Liver (tissue), 9 donors: ENCODE results near the gene PCSK6. TPM values are rescaled to one million over a fixed set of nuclear protein-coding genes. Genes with fewer than 3 reads are reported as not detected.
A peak's percentile ranks its signal among the peaks of the same experiment; 100 is the strongest.

Experiments used
- DNase-seq: peaks from one replicate; pipeline ENCODE4 v3.0.0-alpha.2; 2017; ENCODE audit warnings: low spot score
- H3K27ac ChIP-seq, 2 donors: one replicate each; pipeline ENCODE4 v1.7.0; 2013; ENCODE audit warnings: inconsistent platforms in 2 of 2, low read length in 2 of 2, control low read depth in 1 of 2, low read depth in 1 of 2, mild to moderate bottlenecking in 1 of 2
- H3K27me3 ChIP-seq, 4 donors: one replicate each; pipeline versions ENCODE4 v1.6.1 to v1.7.0; 2013; ENCODE audit warnings: low read length in 3 of 4, inconsistent platforms in 1 of 4, mild to moderate bottlenecking in 1 of 4, moderate library complexity in 1 of 4; ENCODE audit not compliant: control insufficient read depth in 4 of 4, insufficient read depth in 4 of 4
- H3K36me3 ChIP-seq, 4 donors: one replicate each; pipeline versions ENCODE4 v1.6.1 to v1.7.0; 2013; ENCODE audit warnings: low read length in 3 of 4, mild to moderate bottlenecking in 3 of 4, low read depth in 1 of 4, moderate library complexity in 1 of 4; ENCODE audit not compliant: control insufficient read depth in 4 of 4, insufficient read depth in 3 of 4
- H3K4me1 ChIP-seq, 4 donors: one replicate each; pipeline versions ENCODE4 v1.6.1 to v1.7.0; 2013; ENCODE audit warnings: low read length in 3 of 4, mild to moderate bottlenecking in 3 of 4, moderate library complexity in 1 of 4; ENCODE audit not compliant: control insufficient read depth in 4 of 4, insufficient read depth in 4 of 4
- H3K4me3 ChIP-seq, 3 donors: one replicate each; pipeline versions ENCODE4 v1.6.1 to v1.7.0; 2013; ENCODE audit warnings: low read length in 3 of 3, control low read depth in 1 of 3, low read depth in 1 of 3, mild to moderate bottlenecking in 1 of 3
- H3K9ac ChIP-seq, 2 donors: one replicate each; pipeline ENCODE4 v1.7.0; 2013; ENCODE audit warnings: low read length in 2 of 2, mild to moderate bottlenecking in 2 of 2, moderate library complexity in 2 of 2, control low read depth in 1 of 2, low read depth in 1 of 2
- H3K9me3 ChIP-seq, 4 donors: one replicate each; pipeline versions ENCODE4 v1.6.1 to v1.7.0; 2013; ENCODE audit warnings: low read length in 3 of 4; ENCODE audit not compliant: control insufficient read depth in 4 of 4
- EGR1 ChIP-seq, 2 donors: IDR thresholded peaks; 2 replicates each; pipeline ENCODE4 v1.6.1; 2016 to 2018; ENCODE audit warnings: antibody characterized with exemption in 2 of 2, low read depth in 2 of 2
- FOXA1 ChIP-seq: IDR thresholded peaks from 2 replicates; pipeline ENCODE4 v1.6.1; 2016; ENCODE audit warnings: antibody characterized with exemption
- FOXA2 ChIP-seq: IDR thresholded peaks from 2 replicates; pipeline ENCODE4 v1.6.1; 2016; ENCODE audit warnings: antibody characterized with exemption
- GABPA ChIP-seq, 2 donors: IDR thresholded peaks in 1 of 2; conservative IDR thresholded peaks in 1 of 2; 2 replicates each; pipeline ENCODE4 v1.6.1; 2016; ENCODE audit warnings: antibody characterized with exemption in 2 of 2, mild to moderate bottlenecking in 1 of 2, moderate library complexity in 1 of 2
- HNF4A ChIP-seq, 2 donors: conservative IDR thresholded peaks; 2 replicates each; pipeline ENCODE4 v1.6.1; 2016; ENCODE audit warnings: antibody characterized with exemption in 2 of 2, mild to moderate bottlenecking in 2 of 2
- HNF4G ChIP-seq: IDR thresholded peaks from 2 replicates; pipeline ENCODE4 v1.6.1; 2016; ENCODE audit warnings: antibody characterized with exemption
- JUND ChIP-seq, 2 donors: IDR thresholded peaks; 2 replicates each; pipeline ENCODE4 v1.6.1; 2016; ENCODE audit warnings: antibody characterized with exemption in 2 of 2
- MAX ChIP-seq: IDR thresholded peaks from 2 replicates; pipeline ENCODE4 v1.6.1; 2016; ENCODE audit warnings: antibody characterized with exemption
- NR2F2 ChIP-seq: IDR thresholded peaks from 2 replicates; pipeline ENCODE4 v1.6.1; 2016; ENCODE audit warnings: antibody characterized with exemption
- RAD21 ChIP-seq, 2 donors: IDR thresholded peaks; 2 replicates each; pipeline ENCODE4 v1.6.1; 2016; ENCODE audit warnings: antibody characterized with exemption in 2 of 2, mild to moderate bottlenecking in 2 of 2
- REST ChIP-seq: IDR thresholded peaks from 2 replicates; pipeline ENCODE4 v1.6.1; 2016; ENCODE audit warnings: antibody characterized with exemption, mild to moderate bottlenecking
- RXRA ChIP-seq, 2 donors: IDR thresholded peaks; 2 replicates each; pipeline ENCODE4 v1.6.1; 2017 to 2018; ENCODE audit warnings: antibody characterized with exemption in 2 of 2, mild to moderate bottlenecking in 1 of 2
- SP1 ChIP-seq: IDR thresholded peaks from 2 replicates; pipeline ENCODE4 v1.6.1; 2018; ENCODE audit warnings: antibody characterized with exemption, mild to moderate bottlenecking
- TAF1 ChIP-seq: conservative IDR thresholded peaks from 2 replicates; pipeline ENCODE4 v1.6.1; 2016; ENCODE audit warnings: antibody characterized with exemption, mild to moderate bottlenecking
- YY1 ChIP-seq: IDR thresholded peaks from 2 replicates; pipeline ENCODE4 v1.6.1; 2016; ENCODE audit warnings: antibody characterized with exemption, mild to moderate bottlenecking
- ZBTB33 ChIP-seq: IDR thresholded peaks from 2 replicates; pipeline ENCODE4 v1.6.1; 2016; ENCODE audit warnings: antibody characterized with exemption
- WGBS: extraction: QIAGEN DNeasy Blood & Tissue Kit; methylation state at CpG from one replicate; pipeline ENCODE4 v1.1.7; 2013; 5-methylcytosine and 5-hydroxymethylcytosine counted together
- polyA plus RNA-seq, 2 donors: library from polyadenylated mRNA; stranded (reverse) in 1 of 2; unstranded in 1 of 2; fragments of 200-250 nt in 1 of 2; fragments of >200 nt in 1 of 2; fragmentation: Nextera tagmentation in 1 of 2; extraction: Ambion mirVana in 1 of 2; gene quantifications; one replicate each; pipeline versions ENCODE4 v1.2.1 to v1.2.3, GENCODE V29; 2013 to 2015
- total RNA-seq, 2 donors: library from RNA; depleted of rRNA; stranded (reverse); fragments of >200 nt; gene quantifications; one replicate each; pipeline ENCODE4 v1.2.3, GENCODE V29; 2014
- TF ChIP-seq, protein P1 (sequence below): IDR thresholded peaks from 2 replicates; pipeline ENCODE4 v1.6.1; 2016; ENCODE audit warnings: antibody characterized with exemption
- TF ChIP-seq, protein P2 (sequence below): fragments of 150-350 bp; IDR thresholded peaks from 2 replicates; pipeline ENCODE4 v1.5.1; 2017; ENCODE audit warnings: improper control_type of control experiment, low read depth, low read length; ENCODE audit not compliant: missing input control
- donor health status: healthy.
- donor health status: healthy.
- donor health status: healthy.
- donor health status: healthy.
- donor health status: healthy.

The PCSK6 gene
- total and polyA plus RNA-seq, 4 donors = 94.8 to 398 (median 168) TPM

- 96% methylated on average over 6 of the region's 6 CpGs for WGBS
- H3K36me3 ChIP-seq = no peaks in the 10 kb centered on the region
These were observed 43.4 kb upstream of the PCSK6 start for GRCh38 chr15:101532865-101533264.

DNA sequence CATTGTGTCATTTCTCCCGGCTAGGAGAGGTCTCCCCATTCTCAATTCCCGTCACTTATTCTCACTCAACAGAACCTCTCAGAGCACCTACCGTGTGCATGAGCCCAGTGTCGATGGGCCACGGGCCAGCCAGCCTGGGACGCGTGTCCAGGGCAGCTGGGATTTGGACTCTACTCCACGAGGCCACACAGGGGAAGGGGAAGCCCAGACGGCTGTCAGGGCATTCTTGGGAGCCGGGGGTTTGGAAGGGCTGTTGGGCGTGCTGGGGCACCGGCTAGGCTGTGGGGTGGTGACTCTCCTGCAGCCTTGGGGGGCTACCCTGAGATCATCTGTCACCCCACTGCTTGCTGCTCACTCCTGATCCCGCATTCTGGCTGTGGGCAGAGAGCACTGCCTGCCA is 41.7 kb upstream of the PCSK6 start:
- no peaks in the 10 kb centered on the region for H3K36me3 ChIP-seq
- H3K4me1 ChIP-seq = peaks cover 11 to 47% (median 27%) of the 10 kb centered on the region in 4 donors
- DNase-seq = no peak
- 47% methylated on average over 13 of the region's 13 CpGs for WGBS
- peak overlapping the region; percentile 96 to 99 for H3K27ac ChIP-seq
- H3K27me3 ChIP-seq = no peaks in the 10 kb centered on the region
- TF ChIP-seq, protein P1, sequence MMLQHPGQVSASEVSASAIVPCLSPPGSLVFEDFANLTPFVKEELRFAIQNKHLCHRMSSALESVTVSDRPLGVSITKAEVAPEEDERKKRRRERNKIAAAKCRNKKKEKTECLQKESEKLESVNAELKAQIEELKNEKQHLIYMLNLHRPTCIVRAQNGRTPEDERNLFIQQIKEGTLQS = no peak
- TF ChIP-seq REST (peak; percentile 76), SP1 (peak; percentile 88), EGR1 (IDR thresholded peaks at IDR 0.05; ENCODE audit: low read depth in 2 of 2) (peak in 1 of 2 donors; percentile 17), GABPA (IDR thresholded peaks at IDR 0.05 in 1 of 2, conservative IDR thresholded peaks at IDR 0.05 in 1 of 2) (no peak), NR2F2 (no peak), HNF4A (conservative IDR thresholded peaks at IDR 0.05) (peak; percentile 91 to 97), RAD21 (IDR thresholded peaks at IDR 0.05) (peak; percentile 39 to 48), RXRA (IDR thresholded peaks at IDR 0.05) (peak; percentile 52 to 93), FOXA1 (peak; percentile 18), JUND (IDR thresholded peaks at IDR 0.05) (peak in 1 of 2 donors; percentile 35), TAF1 (no peak), HNF4G (peak; percentile 72), ZBTB33 (no peak), YY1 (peak; percentile 38), FOXA2 (peak; percentile 53), MAX (peak; percentile 82)
- TF ChIP-seq, protein P2, sequence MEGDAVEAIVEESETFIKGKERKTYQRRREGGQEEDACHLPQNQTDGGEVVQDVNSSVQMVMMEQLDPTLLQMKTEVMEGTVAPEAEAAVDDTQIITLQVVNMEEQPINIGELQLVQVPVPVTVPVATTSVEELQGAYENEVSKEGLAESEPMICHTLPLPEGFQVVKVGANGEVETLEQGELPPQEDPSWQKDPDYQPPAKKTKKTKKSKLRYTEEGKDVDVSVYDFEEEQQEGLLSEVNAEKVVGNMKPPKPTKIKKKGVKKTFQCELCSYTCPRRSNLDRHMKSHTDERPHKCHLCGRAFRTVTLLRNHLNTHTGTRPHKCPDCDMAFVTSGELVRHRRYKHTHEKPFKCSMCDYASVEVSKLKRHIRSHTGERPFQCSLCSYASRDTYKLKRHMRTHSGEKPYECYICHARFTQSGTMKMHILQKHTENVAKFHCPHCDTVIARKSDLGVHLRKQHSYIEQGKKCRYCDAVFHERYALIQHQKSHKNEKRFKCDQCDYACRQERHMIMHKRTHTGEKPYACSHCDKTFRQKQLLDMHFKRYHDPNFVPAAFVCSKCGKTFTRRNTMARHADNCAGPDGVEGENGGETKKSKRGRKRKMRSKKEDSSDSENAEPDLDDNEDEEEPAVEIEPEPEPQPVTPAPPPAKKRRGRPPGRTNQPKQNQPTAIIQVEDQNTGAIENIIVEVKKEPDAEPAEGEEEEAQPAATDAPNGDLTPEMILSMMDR = no peak
- H3K9ac ChIP-seq = peak overlapping the region; percentile 5 to 39
- no peaks in the 10 kb centered on the region for H3K9me3 ChIP-seq
- H3K4me3 ChIP-seq = no peak overlapping the region

More at GRCh38 chr15:101532865-101533264, 43.4 kb upstream of the PCSK6 start:
- Histone ChIP-seq H3K4me3 (no peak overlapping the region), H3K27ac (no peak overlapping the region), H3K9me3 (no peaks in the 10 kb centered on the region), H3K27me3 (no peaks in the 10 kb centered on the region), H3K4me1 (peaks cover 9 to 42% (median 22%) of the 10 kb centered on the region in 4 donors), H3K9ac (no peak overlapping the region)
- TF ChIP-seq GABPA (IDR thresholded peaks at IDR 0.05 in 1 of 2, conservative IDR thresholded peaks at IDR 0.05 in 1 of 2) (no peak), HNF4G (no peak), YY1 (no peak), SP1 (no peak), MAX (no peak), RXRA (IDR thresholded peaks at IDR 0.05) (no peak), JUND (IDR thresholded peaks at IDR 0.05) (no peak)
- TF ChIP-seq, protein P1 = no peak
- no peak for DNase-seq
